Smooth muscle cell (in vitro differentiated cells): ENCODE data around the gene LPCAT2. TPM values are rescaled to one million over a fixed set of nuclear protein-coding genes. Genes with fewer than 3 reads are reported as not detected.
A peak's percentile ranks its signal among the peaks of the same experiment; 100 is the strongest.

Experiments used
- DNase-seq: peaks from one replicate; lab custom pipeline; 2025; ENCODE audit not compliant: unreplicated experiment; lab: John Stamatoyannopoulos, UW
- H2AFZ ChIP-seq: fragments of 200-600 bp; sonication (generic); 2 replicates; pipeline ENCODE4 v1.6.0; 2016; ENCODE audit warnings: antibody characterized with exemption, low read depth, mild to moderate bottlenecking
- H3F3A ChIP-seq: fragments of 200-600 bp; sonication (generic); 2 replicates; pipeline ENCODE4 v1.6.0; 2017; ENCODE audit warnings: antibody characterized with exemption, low read depth
- H3K27ac ChIP-seq: fragments of 200-600 bp; sonication (generic); 2 replicates; pipeline ENCODE4 v1.5.1; 2016; ENCODE audit warnings: low read depth, mild to moderate bottlenecking
- H3K27me3 ChIP-seq: fragments of 200-600 bp; sonication (generic); 2 replicates; pipeline ENCODE4 v1.6.1; 2016; ENCODE audit warnings: low read depth, mild to moderate bottlenecking
- H3K36me3 ChIP-seq: fragments of 200-600 bp; sonication (generic); 2 replicates; pipeline ENCODE4 v1.5.1; 2016; ENCODE audit warnings: low read depth
- H3K4me1 ChIP-seq: fragments of 200-600 bp; sonication (generic); 2 replicates; pipeline ENCODE4 v1.5.1; 2016; ENCODE audit warnings: low read depth
- H3K4me2 ChIP-seq: fragments of 200-600 bp; sonication (generic); 2 replicates; pipeline ENCODE4 v1.6.0; 2016; ENCODE audit warnings: mild to moderate bottlenecking
- H3K4me3 ChIP-seq: fragments of 200-600 bp; sonication (generic); 2 replicates; pipeline ENCODE4 v1.5.1; 2016; ENCODE audit warnings: mild to moderate bottlenecking
- H3K79me2 ChIP-seq: fragments of 200-600 bp; sonication (generic); 2 replicates; pipeline ENCODE4 v1.6.0; 2016; ENCODE audit warnings: low read depth, mild to moderate bottlenecking
- H3K9ac ChIP-seq: fragments of 200-600 bp; sonication (generic); 2 replicates; pipeline ENCODE4 v1.6.0; 2016; ENCODE audit warnings: low read depth
- H3K9me3 ChIP-seq: fragments of 200-600 bp; sonication (generic); replicated peaks from 2 replicates; pipeline ENCODE4 v1.5.1; 2016; ENCODE audit warnings: low read depth
- H4K20me1 ChIP-seq: fragments of 200-600 bp; sonication (generic); 2 replicates; pipeline ENCODE4 v1.6.0; 2016; ENCODE audit warnings: low read depth
- WGBS: methylation state at CpG from one replicate; pipeline ENCODE4 v1.1.7; 2016; ENCODE audit warnings: low lambda C conversion rate; 5-methylcytosine and 5-hydroxymethylcytosine counted together
- polyA plus RNA-seq: library from polyadenylated mRNA; unstranded; fragments of >200 nt; fragmentation: Nextera tagmentation; extraction: Ambion mirVana; gene quantifications from 2 replicates; pipeline ENCODE4 v1.2.1, GENCODE V29; 2016
- total RNA-seq: library from RNA; depleted of rRNA; stranded (reverse); fragments of >200 nt; gene quantifications from 2 replicates; pipeline ENCODE4 v1.2.3, GENCODE V29; 2014
- TF ChIP-seq, protein P1 (sequence below): fragments of 200-600 bp; sonication (generic); IDR thresholded peaks from 2 replicates; pipeline ENCODE4 v1.5.1; 2017; ENCODE audit warnings: borderline replicate concordance, mild to moderate bottlenecking, antibody characterized with exemption; ENCODE audit not compliant: insufficient read depth, poor library complexity, severe bottlenecking

Gene LPCAT2
- total and polyA plus RNA-seq, 2 experiments from 2014 or later: 12.3 to 55.6 TPM

DNA sequence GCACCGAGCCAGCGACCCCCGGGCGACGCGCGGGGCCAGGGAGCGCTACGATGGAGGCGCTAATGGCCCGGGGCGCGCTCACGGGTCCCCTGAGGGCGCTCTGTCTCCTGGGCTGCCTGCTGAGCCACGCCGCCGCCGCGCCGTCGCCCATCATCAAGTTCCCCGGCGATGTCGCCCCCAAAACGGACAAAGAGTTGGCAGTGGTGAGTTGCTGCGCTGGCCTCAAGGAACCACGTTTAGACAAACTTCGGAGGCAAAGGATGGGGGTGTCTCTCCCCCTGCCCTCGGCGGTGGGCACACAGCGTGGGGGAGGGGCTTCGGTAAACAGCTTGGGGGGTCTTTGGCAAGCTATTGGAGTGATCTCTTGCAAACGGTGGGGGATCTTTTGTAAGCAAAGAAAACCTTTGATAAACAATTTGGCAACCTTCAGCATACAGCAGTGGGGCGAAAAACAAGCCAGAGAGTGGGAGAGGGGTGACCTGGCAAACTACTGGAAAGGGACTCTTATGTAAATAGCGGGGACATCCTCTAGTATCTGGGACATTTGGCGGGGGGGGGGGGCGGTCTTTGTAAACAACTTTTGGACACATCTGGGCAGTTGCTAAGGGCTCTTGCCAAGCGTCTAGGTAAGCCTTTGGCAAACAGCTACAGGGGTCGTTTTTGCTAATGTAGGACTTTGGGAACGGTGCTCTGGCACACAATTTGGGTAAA lies 29.3 kb upstream of the LPCAT2 start:
- Histone ChIP-seq H3K4me3 (peak overlapping the region; percentile 65), H3K4me2 (peak overlapping the region; percentile 94), H3K27me3 (no peaks in the 10 kb centered on the region), H4K20me1 (peaks cover 27% of the 10 kb centered on the region), H3K36me3 (no peaks in the 10 kb centered on the region), H3F3A (peaks cover 16% of the 10 kb centered on the region), H3K4me1 (peaks cover 10% of the 10 kb centered on the region), H3K27ac (peak overlapping the region; percentile 83), H2AFZ (peak overlapping the region; percentile 82), H3K79me2 (peaks cover 38% of the 10 kb centered on the region), H3K9ac (peak overlapping the region; percentile 79), H3K9me3 (no peaks in the 10 kb centered on the region)
- TF ChIP-seq, protein P1, sequence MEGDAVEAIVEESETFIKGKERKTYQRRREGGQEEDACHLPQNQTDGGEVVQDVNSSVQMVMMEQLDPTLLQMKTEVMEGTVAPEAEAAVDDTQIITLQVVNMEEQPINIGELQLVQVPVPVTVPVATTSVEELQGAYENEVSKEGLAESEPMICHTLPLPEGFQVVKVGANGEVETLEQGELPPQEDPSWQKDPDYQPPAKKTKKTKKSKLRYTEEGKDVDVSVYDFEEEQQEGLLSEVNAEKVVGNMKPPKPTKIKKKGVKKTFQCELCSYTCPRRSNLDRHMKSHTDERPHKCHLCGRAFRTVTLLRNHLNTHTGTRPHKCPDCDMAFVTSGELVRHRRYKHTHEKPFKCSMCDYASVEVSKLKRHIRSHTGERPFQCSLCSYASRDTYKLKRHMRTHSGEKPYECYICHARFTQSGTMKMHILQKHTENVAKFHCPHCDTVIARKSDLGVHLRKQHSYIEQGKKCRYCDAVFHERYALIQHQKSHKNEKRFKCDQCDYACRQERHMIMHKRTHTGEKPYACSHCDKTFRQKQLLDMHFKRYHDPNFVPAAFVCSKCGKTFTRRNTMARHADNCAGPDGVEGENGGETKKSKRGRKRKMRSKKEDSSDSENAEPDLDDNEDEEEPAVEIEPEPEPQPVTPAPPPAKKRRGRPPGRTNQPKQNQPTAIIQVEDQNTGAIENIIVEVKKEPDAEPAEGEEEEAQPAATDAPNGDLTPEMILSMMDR: no peak
- DNase-seq: no peak
- under 1% methylated on average over 31 of the region's 41 CpGs for WGBS

DNA sequence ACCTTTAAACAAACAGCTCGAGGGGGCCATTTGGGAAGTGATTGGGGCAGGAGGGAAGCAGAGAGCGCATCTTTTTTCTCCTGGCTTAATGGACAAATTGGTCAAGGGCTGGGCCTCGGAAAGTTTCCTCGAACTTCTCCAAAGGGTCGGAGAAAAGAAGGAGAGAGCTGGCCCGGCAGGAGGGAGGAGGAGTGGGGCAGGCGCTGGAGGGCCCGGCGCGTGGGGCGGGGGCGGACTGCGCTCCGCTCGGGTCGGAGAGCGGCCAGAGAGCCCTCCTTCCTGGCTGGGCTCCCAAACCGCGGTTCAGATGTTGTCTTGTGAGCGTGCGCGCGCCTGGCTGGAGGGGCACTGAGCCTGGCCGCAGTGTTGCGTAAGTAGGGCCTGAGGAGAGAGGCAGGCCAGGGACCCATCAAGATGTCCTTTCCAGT lies 28.6 kb upstream of the LPCAT2 start:
- Histone ChIP-seq H3K9me3 (no peaks in the 10 kb centered on the region), H3K9ac (peak overlapping the region; percentile 79), H3K79me2 (peaks cover 41% of the 10 kb centered on the region), H3K36me3 (no peaks in the 10 kb centered on the region), H3K27ac (peak overlapping the region; percentile 83), H3K4me1 (peaks cover 10% of the 10 kb centered on the region), H3K27me3 (no peaks in the 10 kb centered on the region), H4K20me1 (peaks cover 27% of the 10 kb centered on the region), H3F3A (peaks cover 16% of the 10 kb centered on the region), H2AFZ (peak overlapping the region; percentile 82), H3K4me3 (peak overlapping the region; percentile 65), H3K4me2 (peak overlapping the region; percentile 94)
- TF ChIP-seq, protein P1: no peak
- peak; percentile 63 for DNase-seq
- 0% methylated on average over 18 of the region's 25 CpGs for WGBS

DNA sequence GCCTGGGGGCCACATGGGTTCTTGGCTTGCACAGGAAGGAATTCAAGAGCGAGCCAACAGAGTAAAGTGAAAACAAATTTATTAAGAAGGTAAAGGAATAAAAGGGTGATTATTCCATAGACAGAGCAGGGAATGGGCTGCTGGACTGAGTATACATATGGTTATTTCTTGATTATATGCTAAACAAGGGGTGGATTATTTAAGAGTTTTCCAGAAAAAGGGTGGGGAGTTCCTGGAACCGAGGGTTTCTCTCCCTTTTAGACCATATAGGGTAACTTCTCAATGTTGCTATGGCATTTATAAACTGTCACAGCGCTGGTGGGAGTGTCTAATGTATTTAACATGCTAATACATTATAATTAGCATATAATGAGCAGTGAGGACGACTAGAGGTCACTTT lies 27.8 kb upstream of the LPCAT2 start:
- TF ChIP-seq, protein P1: no peak
- Histone ChIP-seq H3K9me3 (no peaks in the 10 kb centered on the region), H3K9ac (peak overlapping the region; percentile 61), H3K4me3 (peak overlapping the region; percentile 65), H3K4me2 (peak overlapping the region; percentile 94), H3K4me1 (peaks cover 10% of the 10 kb centered on the region), H2AFZ (no peak overlapping the region), H3K36me3 (no peaks in the 10 kb centered on the region), H3K79me2 (peaks cover 44% of the 10 kb centered on the region), H3K27me3 (no peaks in the 10 kb centered on the region), H4K20me1 (peaks cover 27% of the 10 kb centered on the region), H3F3A (peaks cover 14% of the 10 kb centered on the region), H3K27ac (peak overlapping the region; percentile 77)
- 75% methylated on average over 4 of the region's 4 CpGs for WGBS
- no peak for DNase-seq

DNA sequence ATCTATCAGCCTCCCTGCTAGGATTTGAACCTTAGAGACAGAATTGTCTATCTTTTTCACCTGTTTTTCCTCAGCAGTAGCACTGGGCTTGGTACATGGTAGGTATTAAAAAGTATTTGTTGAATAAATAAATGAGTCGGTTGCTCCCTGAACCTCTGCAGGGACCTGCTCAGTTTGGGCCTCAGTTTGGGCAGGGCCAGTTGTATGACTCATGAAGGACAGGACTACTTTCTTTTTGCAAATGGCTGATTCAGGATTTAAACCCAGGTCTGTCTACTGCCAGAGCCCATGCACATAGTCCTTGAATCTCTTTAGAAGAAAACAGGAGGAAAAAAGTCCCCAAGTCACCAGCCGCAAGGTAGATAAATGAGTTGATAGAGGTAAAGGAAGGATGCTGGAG lies 26.8 kb upstream of the LPCAT2 start:
- peaks cover 10% of the 10 kb centered on the region for H3K4me1 ChIP-seq
- WGBS: 66% methylated on average over 2 of the region's 2 CpGs
- H3K36me3 ChIP-seq: no peaks in the 10 kb centered on the region
- DNase-seq: no peak
- no peak overlapping the region for H2AFZ ChIP-seq
- H3K27me3 ChIP-seq: no peaks in the 10 kb centered on the region
- H3K9ac ChIP-seq: no peak overlapping the region
- H3K4me3 ChIP-seq: no peak overlapping the region
- H3K27ac ChIP-seq: no peak overlapping the region
- peaks cover 5% of the 10 kb centered on the region for H3F3A ChIP-seq
- H4K20me1 ChIP-seq: peaks cover 27% of the 10 kb centered on the region
- peaks cover 44% of the 10 kb centered on the region for H3K79me2 ChIP-seq
- peak overlapping the region; percentile 94 for H3K4me2 ChIP-seq
- H3K9me3 ChIP-seq: no peaks in the 10 kb centered on the region
- TF ChIP-seq, protein P1: no peak
